Ovary (tissue), 9 donors: ENCODE results near the gene SFMBT2. TPM values are rescaled to one million over a fixed set of nuclear protein-coding genes. Genes with fewer than 3 reads are reported as not detected.

Source experiments
- DNase-seq, 5 donors: peaks; one replicate each; pipeline ENCODE4 v3.0.0-alpha.2; 2019 to 2020
- H3K27ac ChIP-seq, 2 donors: fragments of 200-600 bp; one replicate each; pipeline versions ENCODE4 v1.5.1 to v1.8.0; 2019 to 2022
- H3K27me3 ChIP-seq: fragments of 200-600 bp; one replicate; pipeline ENCODE4 v1.8.0; 2022
- H3K36me3 ChIP-seq: fragments of 200-600 bp; sonication (generic); one replicate; pipeline ENCODE4 v1.5.1; 2019
- H3K4me1 ChIP-seq: one replicate; pipeline ENCODE4 v1.8.1; 2013; ENCODE audit warnings: mild to moderate bottlenecking, moderate library complexity; ENCODE audit not compliant: insufficient read depth
- H3K4me3 ChIP-seq: fragments of 200-600 bp; sonication (generic); one replicate; pipeline ENCODE4 v1.5.1; 2017
- H3K9me3 ChIP-seq, 2 donors: fragments of 200-600 bp in 1 of 2; sonication (generic) in 1 of 2; one replicate each; pipeline versions ENCODE4 v1.5.1 to v1.8.1; 2013 to 2019; ENCODE audit warnings: mild to moderate bottlenecking in 1 of 2, moderate library complexity in 1 of 2
- EP300 ChIP-seq: sonication (generic); formaldehyde crosslinking; IDR thresholded peaks from one replicate; pipeline ENCODE4 v1.6.1; 2017; ENCODE audit warnings: antibody characterized with exemption
- POLR2A ChIP-seq: fragments of 450-650 bp; IDR thresholded peaks from one replicate; pipeline ENCODE4 v1.6.1; 2017; ENCODE audit warnings: antibody characterized with exemption, mild to moderate bottlenecking, moderate library complexity
- WGBS, 3 donors: extraction: QIAGEN DNeasy Blood & Tissue Kit in 1 of 3; methylation state at CpG; one replicate each; pipeline versions ENCODE4 v1.1.5 to v1.1.7; 2013 to 2017; 5-methylcytosine and 5-hydroxymethylcytosine counted together
- intact Hi-C, 4 donors: fragments of 100-400 bp; cut with DNase I; formaldehyde crosslinking; loops; one replicate each; pipeline versions ENCODE4 v1.11.0 to v1.15.1; 2022 to 2023
- polyA plus RNA-seq, 2 donors: library from polyadenylated mRNA; stranded (reverse); fragments of 200-250 nt in 1 of 2; fragments of 350-450 nt in 1 of 2; fragmentation: Illumina TruSeq in 1 of 2; extraction: RNeasy Lipid Tissue Mini Kit (QIAGEN cat#74804) in 1 of 2; gene quantifications; one replicate each; pipeline ENCODE4 v1.2.3, GENCODE V29; 2013 to 2014
- total RNA-seq, 7 donors: library from RNA; depleted of rRNA in 2 of 7; stranded (reverse); fragments of >200 nt in 2 of 7; fragmentation: NEBNext Ultra II Directional in 3 of 7; extraction: Animal tissue kit (Norgen Biotek cat#: 25700) in 3 of 7; gene quantifications; one replicate each; pipeline versions ENCODE4 v1.1.0 to v1.2.4, GENCODE V29; 2016 to 2023
- TF ChIP-seq, protein P1 (sequence below), 3 donors: fragments of 450-650 bp in 2 of 3; fragments of 200-600 bp in 1 of 3; IDR thresholded peaks; one replicate each; pipeline versions ENCODE4 v1.5.1 to v1.8.0; 2016 to 2022; ENCODE audit warnings: antibody characterized with exemption in 3 of 3, mild to moderate bottlenecking in 1 of 3
- donor health status: DM: no; HTN: no; CAD: no; lungs with moderate emphysema.
- donor health status: DM: no; HTN: no; CAD: no.
- donor health status: Bipolar disorder and iron deficiency.
- donor health status: DM: yes; HTN: yes; CAD: no.
- donor health status: DM: no; HTN: no; CAD: no.
- donor health status: DM: yes; HTN: yes; CAD: no.

Gene SFMBT2
- total and polyA plus RNA-seq, 9 donors, result 5.0 to 28.1 (median 17.8) TPM

DNA sequence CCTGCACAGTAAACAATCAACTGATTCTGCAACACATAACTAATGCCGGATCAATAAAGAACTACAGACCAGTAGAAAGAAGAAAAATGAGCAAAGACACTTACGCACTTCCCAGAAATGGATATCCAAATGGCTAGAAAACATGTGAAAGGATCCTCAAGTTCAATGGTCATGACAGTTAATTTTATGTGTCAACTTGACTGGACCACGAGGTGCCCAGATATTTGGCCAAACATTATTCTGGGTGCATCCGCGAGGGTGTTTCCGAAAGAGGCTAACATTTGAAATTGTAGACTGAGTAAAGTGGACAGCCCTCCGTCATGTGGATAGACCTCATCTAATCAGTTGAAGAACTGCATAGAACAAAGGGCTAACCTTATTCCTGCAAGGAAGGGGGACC, 102.0 kb downstream of the SFMBT2 start:
- H3K27ac ChIP-seq, result no peak overlapping the region
- TF ChIP-seq, protein P1, sequence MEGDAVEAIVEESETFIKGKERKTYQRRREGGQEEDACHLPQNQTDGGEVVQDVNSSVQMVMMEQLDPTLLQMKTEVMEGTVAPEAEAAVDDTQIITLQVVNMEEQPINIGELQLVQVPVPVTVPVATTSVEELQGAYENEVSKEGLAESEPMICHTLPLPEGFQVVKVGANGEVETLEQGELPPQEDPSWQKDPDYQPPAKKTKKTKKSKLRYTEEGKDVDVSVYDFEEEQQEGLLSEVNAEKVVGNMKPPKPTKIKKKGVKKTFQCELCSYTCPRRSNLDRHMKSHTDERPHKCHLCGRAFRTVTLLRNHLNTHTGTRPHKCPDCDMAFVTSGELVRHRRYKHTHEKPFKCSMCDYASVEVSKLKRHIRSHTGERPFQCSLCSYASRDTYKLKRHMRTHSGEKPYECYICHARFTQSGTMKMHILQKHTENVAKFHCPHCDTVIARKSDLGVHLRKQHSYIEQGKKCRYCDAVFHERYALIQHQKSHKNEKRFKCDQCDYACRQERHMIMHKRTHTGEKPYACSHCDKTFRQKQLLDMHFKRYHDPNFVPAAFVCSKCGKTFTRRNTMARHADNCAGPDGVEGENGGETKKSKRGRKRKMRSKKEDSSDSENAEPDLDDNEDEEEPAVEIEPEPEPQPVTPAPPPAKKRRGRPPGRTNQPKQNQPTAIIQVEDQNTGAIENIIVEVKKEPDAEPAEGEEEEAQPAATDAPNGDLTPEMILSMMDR (IDR thresholded peaks at IDR 0.05), result no peak
- TF ChIP-seq EP300 (no peak), POLR2A (no peak)
- no peaks in the 10 kb centered on the region for H3K9me3 ChIP-seq
- H3K36me3 ChIP-seq, result no peaks in the 10 kb centered on the region
- intact Hi-C loops, result no loop called here
- H3K4me1 ChIP-seq, result no peaks in the 10 kb centered on the region
- no peak for DNase-seq
- no peaks in the 10 kb centered on the region for H3K27me3 ChIP-seq
- H3K4me3 ChIP-seq, result no peak overlapping the region
- WGBS, 3 donors, result 96 to 98% (median 97%) methylated on average over 7 of the region's 7 CpGs

DNA sequence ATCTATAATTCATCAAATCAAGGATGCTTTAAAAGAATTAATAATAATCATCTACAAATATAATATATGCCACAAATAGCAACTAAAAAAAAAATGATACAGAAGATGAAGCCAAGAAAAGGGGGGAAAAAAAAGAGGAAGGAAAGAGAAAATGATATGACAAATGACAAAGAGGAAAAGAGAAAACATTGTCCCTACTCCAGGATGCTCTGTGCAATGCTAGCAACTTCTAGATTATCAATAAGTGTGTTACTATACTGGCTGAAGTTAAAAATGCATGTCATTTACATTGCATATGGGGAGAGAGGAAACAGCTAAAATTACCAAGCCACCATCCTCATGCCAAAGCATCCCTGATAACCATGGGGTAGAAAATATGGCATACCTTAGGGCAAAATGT, 104.2 kb downstream of the SFMBT2 start:
- H3K9me3 ChIP-seq, result no peaks in the 10 kb centered on the region
- no peaks in the 10 kb centered on the region for H3K36me3 ChIP-seq
- H3K4me1 ChIP-seq, result no peaks in the 10 kb centered on the region
- no peak overlapping the region for H3K27ac ChIP-seq
- H3K4me3 ChIP-seq, result no peak overlapping the region
- intact Hi-C loops, result no loop called here
- no peak for TF ChIP-seq POLR2A
- TF ChIP-seq, protein P1 (IDR thresholded peaks at IDR 0.05), result no peak
- no peak for TF ChIP-seq EP300
- no peak for DNase-seq
- H3K27me3 ChIP-seq, result no peaks in the 10 kb centered on the region

- intact Hi-C loops, result no loop called here
- no peak overlapping the region for H3K27ac ChIP-seq
- TF ChIP-seq, protein P1 (IDR thresholded peaks at IDR 0.05), result no peak
- no peak for TF ChIP-seq POLR2A
- TF ChIP-seq EP300, result no peak
These were observed 104.7 kb downstream of the SFMBT2 start for GRCh38 chr10:7306147-7306546.

GRCh38 chr10:7305053-7305452, 105.8 kb downstream of the SFMBT2 start:
- peaks cover 7% of the 10 kb centered on the region for H3K4me1 ChIP-seq

More at GRCh38 chr10:7306147-7306546, 104.7 kb downstream of the SFMBT2 start:
- 87 to 92% (median 90%) methylated on average over 9 of the region's 9 CpGs for WGBS, 3 donors
- no peak for DNase-seq
- no peaks in the 10 kb centered on the region for H3K4me1 ChIP-seq
- no peak overlapping the region for H3K4me3 ChIP-seq
- H3K9me3 ChIP-seq, result no peaks in the 10 kb centered on the region
- no peaks in the 10 kb centered on the region for H3K36me3 ChIP-seq
- H3K27me3 ChIP-seq, result no peaks in the 10 kb centered on the region

More at GRCh38 chr10:7305053-7305452, 105.8 kb downstream of the SFMBT2 start:
- 88 to 91% (median 90%) methylated on average over 6 of the region's 6 CpGs for WGBS, 3 donors
- H3K27me3 ChIP-seq, result no peaks in the 10 kb centered on the region
- H3K9me3 ChIP-seq, result no peaks in the 10 kb centered on the region
- H3K27ac ChIP-seq, result no peak overlapping the region
- intact Hi-C loops, result no loop called here
- DNase-seq, result no peak
- no peak overlapping the region for H3K4me3 ChIP-seq
- TF ChIP-seq POLR2A (no peak), EP300 (no peak)
- TF ChIP-seq, protein P1 (IDR thresholded peaks at IDR 0.05), result no peak
- H3K36me3 ChIP-seq, result no peaks in the 10 kb centered on the region
